Measurements from ENCODE around the gene KIF21B. TPM values are rescaled to one million over a fixed set of nuclear protein-coding genes. Genes with fewer than 3 reads are reported as not detected.

Gene KIF21B
- total RNA-seq, 1 experiment from 2014 or later: 2.6 TPM

GRCh38 chr1:200979574-200980451 lies 43.7 kb downstream of the KIF21B start:
- Histone ChIP-seq H3K36me3 (ENCODE audit: control insufficient read depth, insufficient read depth, low read length) (no peaks in the 10 kb centered on the region), H3K4me3 (ENCODE audit: low read depth, low read length) (no peak overlapping the region), H3K4me1 (no peaks in the 10 kb centered on the region), H3K9me3 (no peaks in the 10 kb centered on the region; the same call in 1 of the 2 replicates), H3K27me3 (replicated peaks; ENCODE audit: control insufficient read depth, insufficient read depth, low read length) (no peaks in the 10 kb centered on the region)
- BruUV-seq (replicated peaks): no TSS peak
- H3K27me3 Mint-ChIP-seq (ENCODE audit: insufficient read depth, unreplicated experiment): no peaks in the 10 kb centered on the region
- no peak overlapping the region for H3K4me3 Mint-ChIP-seq (ENCODE audit: unreplicated experiment)
- TF ChIP-seq CTCF (IDR thresholded peaks at IDR 0.05; ENCODE audit: insufficient read depth in 1 of 2, low read depth in 1 of 2, low read length in 1 of 2, severe bottlenecking in 1 of 2, unreplicated experiment in 1 of 2): peak; percentile 36 to 52
- no peak overlapping the region for H3K27ac Mint-ChIP-seq (ENCODE audit: unreplicated experiment)
- intact Hi-C loops (cut with micrococcal nuclease; ENCODE audit: unreplicated experiment): loop anchor here (5.0 kb wide), 1 partner anchor 42 kb away; the partner anchor contains the start of gene KIF21B
- no peaks in the 10 kb centered on the region for H3K36me3 Mint-ChIP-seq (ENCODE audit: insufficient read depth, unreplicated experiment)
- ChIA-PET POLR2A (no interaction called here), CTCF (interaction anchor here (0.7 to 1.5 kb wide), 5 partner anchors 63 to 250 kb away, joined by 3 to 9 read pairs (median 3); no protein-coding TSS in a partner anchor)
- H3K4me1 Mint-ChIP-seq (ENCODE audit: low read depth, unreplicated experiment): no peaks in the 10 kb centered on the region
- no peaks in the 10 kb centered on the region for H3K9me3 Mint-ChIP-seq (ENCODE audit: unreplicated experiment)
- peak in 1 of 2 experiments; percentile 48 for DNase-seq

- DNase-seq: no peak
- TF ChIP-seq CTCF (IDR thresholded peaks at IDR 0.05; ENCODE audit: insufficient read depth in 1 of 2, low read depth in 1 of 2, low read length in 1 of 2, severe bottlenecking in 1 of 2, unreplicated experiment in 1 of 2): no peak
- H3K4me1 ChIP-seq: no peaks in the 10 kb centered on the region
- H3K4me3 ChIP-seq (ENCODE audit: low read depth, low read length): no peak overlapping the region
- ChIA-PET CTCF (no interaction called here), POLR2A (no interaction called here)
- no peaks in the 10 kb centered on the region for H3K36me3 ChIP-seq (ENCODE audit: control insufficient read depth, insufficient read depth, low read length)
- no TSS peak for BruUV-seq (replicated peaks)
- Mint-ChIP-seq H3K9me3 (ENCODE audit: unreplicated experiment) (no peaks in the 10 kb centered on the region), H3K4me1 (ENCODE audit: low read depth, unreplicated experiment) (no peaks in the 10 kb centered on the region), H3K36me3 (ENCODE audit: insufficient read depth, unreplicated experiment) (no peaks in the 10 kb centered on the region), H3K4me3 (ENCODE audit: unreplicated experiment) (no peak overlapping the region), H3K27ac (ENCODE audit: unreplicated experiment) (no peak overlapping the region), H3K27me3 (ENCODE audit: insufficient read depth, unreplicated experiment) (no peaks in the 10 kb centered on the region)
- no peaks in the 10 kb centered on the region for H3K27me3 ChIP-seq (replicated peaks; ENCODE audit: control insufficient read depth, insufficient read depth, low read length)
- intact Hi-C loops (cut with micrococcal nuclease; ENCODE audit: unreplicated experiment): loop anchor here (5.0 kb wide), 1 partner anchor 45 kb away; the partner anchor contains the start of gene KIF21B
- no peaks in the 10 kb centered on the region; the same call in 1 of the 2 replicates for H3K9me3 ChIP-seq
Measured at GRCh38 chr1:200977071-200977754, 46.3 kb downstream of the KIF21B start.

- BruUV-seq (replicated peaks): no TSS peak
- intact Hi-C loops (cut with micrococcal nuclease; ENCODE audit: unreplicated experiment): loop anchor here (5.0 kb wide), 1 partner anchor 46 kb away; the partner anchor contains the start of gene KIF21B
- DNase-seq: no peak
- H3K4me3 Mint-ChIP-seq (ENCODE audit: unreplicated experiment): no peak overlapping the region
- H3K27me3 Mint-ChIP-seq (ENCODE audit: insufficient read depth, unreplicated experiment): no peaks in the 10 kb centered on the region
- H3K36me3 Mint-ChIP-seq (ENCODE audit: insufficient read depth, unreplicated experiment): no peaks in the 10 kb centered on the region
- CTCF ChIA-PET: no interaction called here
- Histone ChIP-seq H3K27me3 (replicated peaks; ENCODE audit: control insufficient read depth, insufficient read depth, low read length) (no peaks in the 10 kb centered on the region), H3K4me3 (ENCODE audit: low read depth, low read length) (no peak overlapping the region), H3K9me3 (no peaks in the 10 kb centered on the region; the same call in 1 of the 2 replicates), H3K36me3 (ENCODE audit: control insufficient read depth, insufficient read depth, low read length) (no peaks in the 10 kb centered on the region), H3K4me1 (no peaks in the 10 kb centered on the region)
- no peaks in the 10 kb centered on the region for H3K4me1 Mint-ChIP-seq (ENCODE audit: low read depth, unreplicated experiment)
- no peak for TF ChIP-seq CTCF (IDR thresholded peaks at IDR 0.05; ENCODE audit: insufficient read depth in 1 of 2, low read depth in 1 of 2, low read length in 1 of 2, severe bottlenecking in 1 of 2, unreplicated experiment in 1 of 2)
- POLR2A ChIA-PET: no interaction called here
- H3K27ac Mint-ChIP-seq (ENCODE audit: unreplicated experiment): no peak overlapping the region
- no peaks in the 10 kb centered on the region for H3K9me3 Mint-ChIP-seq (ENCODE audit: unreplicated experiment)
Measured at GRCh38 chr1:200976634-200977033, 46.9 kb downstream of the KIF21B start.
